Endothelial cell of umbilical vein (primary cell): ENCODE results near the gene ADAM8. TPM values are rescaled to one million over a fixed set of nuclear protein-coding genes. Genes with fewer than 3 reads are reported as not detected.

Source experiments
- BruUV-seq: library from RNA; stranded (reverse); fragments of 400-500 nt; replicated peaks from 2 replicates; lab custom pipeline; 2021; lab: Mats Ljungman, UMichigan
- CTCF ChIA-PET: fragments of 300-600, 350-600 bp; sonication (Branson Sonifier 250); formaldehyde crosslinking; loops from one replicate; lab custom pipeline; 2021; ENCODE audit warnings: antibody characterized with exemption, inconsistent platforms; lab: Charles Lee
- POLR2A ChIA-PET: fragments of 300-600, 350-600 bp; sonication (Branson Sonifier 250); formaldehyde crosslinking; loops from one replicate; lab custom pipeline; 2021; ENCODE audit warnings: antibody characterized with exemption, inconsistent platforms; lab: Charles Lee
- DNase-seq: peaks from one replicate; pipeline ENCODE4 v3.0.0-alpha.2; 2011; ENCODE audit warnings: low read depth, low spot score
- FAIRE-seq: peaks from 2 replicates; lab custom pipeline; 2011; peaks lifted over from hg19 to GRCh38; lab: Jason Lieb, UNC
- H2AFZ ChIP-seq: 2 replicates; pipeline ENCODE4 v1.6.0; 2012; ENCODE audit warnings: low read depth, low read length, control low read depth, inconsistent platforms
- H3K27ac ChIP-seq: 2 replicates; pipeline ENCODE4 v1.5.1; 2011; ENCODE audit warnings: low read depth, mild to moderate bottlenecking, control low read depth, low read length, moderate library complexity; ENCODE audit not compliant: insufficient read depth
- H3K27me3 ChIP-seq, 2 experiments: 2 replicates each; pipeline versions ENCODE4 v1.6.0 to v1.6.1; 2011; ENCODE audit warnings: low read length in 2 of 2, mixed read lengths in 1 of 2; ENCODE audit not compliant: control insufficient read depth in 2 of 2, insufficient read depth in 2 of 2
- H3K36me3 ChIP-seq, 2 experiments: 2 replicates in 1 of 2; 3 replicates in 1 of 2; pipeline ENCODE4 v1.5.1; 2011; ENCODE audit warnings: low read length in 2 of 2, mild to moderate bottlenecking in 1 of 2, moderate library complexity in 1 of 2; ENCODE audit not compliant: control insufficient read depth in 2 of 2, insufficient read depth in 2 of 2; ENCODE audit errors: extremely low read depth in 1 of 2
- H3K4me1 ChIP-seq: 3 replicates; pipeline ENCODE4 v1.5.1; 2011; ENCODE audit warnings: mild to moderate bottlenecking, low read length; ENCODE audit not compliant: control insufficient read depth, insufficient read depth; ENCODE audit errors: extremely low read depth
- H3K4me2 ChIP-seq: 2 replicates; pipeline ENCODE4 v1.6.1; 2011; ENCODE audit warnings: low read length, control low read depth, mixed read lengths; ENCODE audit not compliant: insufficient read depth
- H3K4me3 ChIP-seq, 3 experiments: fragments of 200-600 bp in 1 of 3; sonication (generic), shearing (Covaris generic) in 1 of 3; replicated peaks in 1 of 3; 2 replicates each; pipeline ENCODE4 v1.5.1; 2011 to 2016; ENCODE audit warnings: control low read depth in 3 of 3, low read length in 3 of 3, mild to moderate bottlenecking in 2 of 3, inconsistent platforms in 1 of 3, low read depth in 1 of 3, moderate library complexity in 1 of 3; ENCODE audit not compliant: insufficient read depth in 1 of 3
- H3K79me2 ChIP-seq: 2 replicates; pipeline ENCODE4 v1.6.0; 2012; ENCODE audit warnings: low read length, inconsistent platforms; ENCODE audit not compliant: control insufficient read depth, insufficient read depth
- H3K9ac ChIP-seq: replicated peaks from 2 replicates; pipeline ENCODE3; 2011; ENCODE audit warnings: low read length, control low read depth; ENCODE audit not compliant: insufficient read depth; ENCODE audit errors: extremely low read depth
- H3K9me1 ChIP-seq: replicated peaks from 3 replicates; pipeline ENCODE4 v1.6.0; 2011; ENCODE audit warnings: mild to moderate bottlenecking, low read length; ENCODE audit not compliant: control insufficient read depth, insufficient read depth; ENCODE audit errors: extremely low read depth
- H3K9me3 ChIP-seq: replicated peaks from 2 replicates; pipeline ENCODE4 v1.5.1; 2012; ENCODE audit warnings: low read length, inconsistent platforms; ENCODE audit not compliant: control insufficient read depth, insufficient read depth
- H4K20me1 ChIP-seq: replicated peaks from 2 replicates; pipeline ENCODE3; 2011; ENCODE audit warnings: mild to moderate bottlenecking, low read length; ENCODE audit not compliant: control insufficient read depth, insufficient read depth; ENCODE audit errors: extremely low read depth
- EZH2 ChIP-seq: IDR thresholded peaks from 2 replicates; pipeline ENCODE4 v1.6.1; 2012; ENCODE audit warnings: borderline replicate concordance, low read depth, mild to moderate bottlenecking, moderate library complexity, low read length, inconsistent platforms; ENCODE audit not compliant: severe bottlenecking
- FOS ChIP-seq: IDR thresholded peaks from 2 replicates; pipeline ENCODE4 v1.6.1; 2011; ENCODE audit warnings: mild to moderate bottlenecking, low read length, moderate library complexity, borderline replicate concordance; ENCODE audit not compliant: insufficient read depth
- GATA2 ChIP-seq: IDR thresholded peaks from 2 replicates; pipeline ENCODE4 v1.7.0; 2011; ENCODE audit warnings: low read depth, mild to moderate bottlenecking, moderate library complexity, mixed read lengths, low read length; ENCODE audit not compliant: insufficient read length, insufficient read depth
- MYC ChIP-seq: IDR thresholded peaks from one replicate; pipeline ENCODE4 v1.6.1; 2011; ENCODE audit warnings: mild to moderate bottlenecking, low read depth, low read length
- POLR2A ChIP-seq: IDR thresholded peaks from 2 replicates; pipeline ENCODE4 v1.6.1; 2012; ENCODE audit warnings: low read depth, mild to moderate bottlenecking, control low read depth, low read length
- dilution Hi-C: fragments of 300-500 bp; cut with MboI; formaldehyde crosslinking; loops from one replicate; pipeline ENCODE4 v1.15.0; 2019; ENCODE audit warnings: low sequenced_read_pairs; ENCODE audit not compliant: extremely low pct_ligation_motif_present
- intact Hi-C: fragments of 100-400 bp; cut with micrococcal nuclease; formaldehyde crosslinking; loops from one replicate; pipeline ENCODE4 v1.10.0; 2022
- polyA plus RNA-seq, 4 experiments: library from polyadenylated mRNA; depleted of rRNA in 3 of 4; stranded (reverse) in 3 of 4; unstranded in 1 of 4; fragments of >200 nt; gene quantifications; 2 replicates each; pipeline versions ENCODE4 v1.2.1 to v1.2.3, GENCODE V29; 2011 to 2012; ENCODE audit warnings: missing spikeins in 1 of 4
- total RNA-seq: library from RNA; stranded (reverse); gene quantifications from 2 replicates; pipeline ENCODE4 v1.2.3, GENCODE V29; 2021
- TF ChIP-seq, protein P1 (sequence below): IDR thresholded peaks from 2 replicates; pipeline ENCODE4 v1.6.1; 2011; ENCODE audit not compliant: insufficient read depth, insufficient read length

The ADAM8 gene
- total and polyA plus RNA-seq, 2 donors (not counting 3 experiments of a cell fraction or from before 2014, with no cell fraction given): 0.51 to 0.55 TPM

- no peaks in the 10 kb centered on the region for H3K9me3 ChIP-seq
- H3K27ac ChIP-seq: no peak overlapping the region
- H3K36me3 ChIP-seq: no peaks in the 10 kb centered on the region
- no peak overlapping the region for H2AFZ ChIP-seq
- no peak overlapping the region for H3K9ac ChIP-seq
- dilution Hi-C loops (no loop called here), intact Hi-C loops (no loop called here)
- H3K9me1 ChIP-seq: no peaks in the 10 kb centered on the region
- no TSS peak for BruUV-seq
- no peaks in the 10 kb centered on the region for H3K79me2 ChIP-seq
- no peaks in the 10 kb centered on the region for H3K4me1 ChIP-seq
- no peaks in the 10 kb centered on the region for H4K20me1 ChIP-seq
- TF ChIP-seq EZH2 (no peak), FOS (no peak), MYC (no peak)
- TF ChIP-seq, protein P1, sequence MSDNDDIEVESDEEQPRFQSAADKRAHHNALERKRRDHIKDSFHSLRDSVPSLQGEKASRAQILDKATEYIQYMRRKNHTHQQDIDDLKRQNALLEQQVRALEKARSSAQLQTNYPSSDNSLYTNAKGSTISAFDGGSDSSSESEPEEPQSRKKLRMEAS: no peak
- FAIRE-seq (no peak), DNase-seq (no peak)
- peaks cover 5 to 10% of the 10 kb centered on the region in 2 experiments for H3K27me3 ChIP-seq
- ChIA-PET CTCF (interaction anchor here (1.2 to 1.3 kb wide), 2 partner anchors 11 to 16 kb away, joined by 3 read pairs; no protein-coding TSS in a partner anchor), POLR2A (no interaction called here)
- H3K4me2 ChIP-seq: no peak overlapping the region
- H3K4me3 ChIP-seq: no peak overlapping the region
Observed at GRCh38 chr10:133274751-133275683, 1.7 kb downstream of the ADAM8 start.

- FAIRE-seq: no peak
- BruUV-seq: no TSS peak
- TF ChIP-seq, protein P1: no peak
- no peak for TF ChIP-seq POLR2A
- no peak for TF ChIP-seq EZH2
- TF ChIP-seq GATA2: no peak
Observed at GRCh38 chr10:133273534-133274143, 3.0 kb downstream of the ADAM8 start.

More at GRCh38 chr10:133273534-133274143, 3.0 kb downstream of the ADAM8 start:
- dilution Hi-C loops (no loop called here), intact Hi-C loops (no loop called here)
- H3K9me3 ChIP-seq: no peaks in the 10 kb centered on the region
- H3K27ac ChIP-seq: no peak overlapping the region
- no peak overlapping the region for H3K4me2 ChIP-seq
- H3K4me3 ChIP-seq: no peak overlapping the region
- H3K36me3 ChIP-seq: no peaks in the 10 kb centered on the region
- no peak overlapping the region for H3K9ac ChIP-seq
- ChIA-PET POLR2A (no interaction called here), CTCF (no interaction called here)
- H3K4me1 ChIP-seq: no peaks in the 10 kb centered on the region
- H3K79me2 ChIP-seq: no peaks in the 10 kb centered on the region
- H3K9me1 ChIP-seq: no peaks in the 10 kb centered on the region
- peaks cover 5 to 10% of the 10 kb centered on the region in 2 experiments for H3K27me3 ChIP-seq
- H2AFZ ChIP-seq: no peak overlapping the region
- H4K20me1 ChIP-seq: no peaks in the 10 kb centered on the region
- DNase-seq: no peak
